HG03442 (cell line): Measurements from ENCODE around the gene ITGA5.

Experiments used
- ATAC-seq: cut with Tn5 transposase; IDR thresholded peaks from one replicate; pipeline ENCODE4 v1.9.1; 2021; ENCODE audit warnings: mild to moderate bottlenecking, moderate library complexity; ENCODE audit not compliant: unreplicated experiment

ITGA5 gene

GRCh38 chr12:54390176-54390667, 28.8 kb downstream of the ITGA5 start:
- no peak for ATAC-seq

GRCh38 chr12:54389607-54390175, 29.4 kb downstream of the ITGA5 start:
- ATAC-seq: no peak

- ATAC-seq: no peak
These were observed 29.9 kb downstream of the ITGA5 start for GRCh38 chr12:54389134-54389508.

GRCh38 chr12:54388237-54389133, 30.6 kb downstream of the ITGA5 start:
- ATAC-seq: no peak

- ATAC-seq: no peak
These were observed 32.0 kb downstream of the ITGA5 start for GRCh38 chr12:54387114-54387467.

- ATAC-seq: no peak
These were observed 32.5 kb downstream of the ITGA5 start for GRCh38 chr12:54386403-54387113.

GRCh38 chr12:54385251-54385914, 33.7 kb downstream of the ITGA5 start:
- ATAC-seq: peak; percentile 52

GRCh38 chr12:54384591-54385041, 34.5 kb downstream of the ITGA5 start, which contains the start of gene ZNF385A:
ZNF385A (minus strand) TSS chr12:54384733; CDS start chr12:54384514, 219 bp downstream.
- peak; percentile 39 for ATAC-seq

GRCh38 chr12:54383041-54383609, 35.9 kb downstream of the ITGA5 start:
- ATAC-seq: no peak

GRCh38 chr12:54381136-54381535, 37.9 kb downstream of the ITGA5 start:
- ATAC-seq: no peak

GRCh38 chr12:54379398-54380201, 39.5 kb downstream of the ITGA5 start:
- peak; percentile 88 for ATAC-seq

- no peak for ATAC-seq
These were observed 40.2 kb downstream of the ITGA5 start for GRCh38 chr12:54378796-54379397.

GRCh38 chr12:54377797-54378515, 41.1 kb downstream of the ITGA5 start:
- ATAC-seq: no peak

GRCh38 chr12:54377007-54377406, 42.1 kb downstream of the ITGA5 start:
- ATAC-seq: no peak

- no peak for ATAC-seq
These were observed 42.5 kb downstream of the ITGA5 start for GRCh38 chr12:54376596-54376995.

- ATAC-seq: no peak
These were observed 43.8 kb downstream of the ITGA5 start for GRCh38 chr12:54375259-54375579.

GRCh38 chr12:54374562-54375258, 44.4 kb downstream of the ITGA5 start:
- no peak for ATAC-seq
